Regular cardiac myocyte (primary cell): ENCODE measurements around the gene GHRL. TPM values are rescaled to one million over a fixed set of nuclear protein-coding genes. Genes with fewer than 3 reads are reported as not detected.

Experiments
- total RNA-seq: library from RNA; depleted of rRNA; stranded (reverse); fragments of >200 nt; gene quantifications from 2 replicates; pipeline ENCODE4 v1.2.3, GENCODE V29; 2014

GHRL gene
- not detected in 2 replicates for total RNA-seq

DNA sequence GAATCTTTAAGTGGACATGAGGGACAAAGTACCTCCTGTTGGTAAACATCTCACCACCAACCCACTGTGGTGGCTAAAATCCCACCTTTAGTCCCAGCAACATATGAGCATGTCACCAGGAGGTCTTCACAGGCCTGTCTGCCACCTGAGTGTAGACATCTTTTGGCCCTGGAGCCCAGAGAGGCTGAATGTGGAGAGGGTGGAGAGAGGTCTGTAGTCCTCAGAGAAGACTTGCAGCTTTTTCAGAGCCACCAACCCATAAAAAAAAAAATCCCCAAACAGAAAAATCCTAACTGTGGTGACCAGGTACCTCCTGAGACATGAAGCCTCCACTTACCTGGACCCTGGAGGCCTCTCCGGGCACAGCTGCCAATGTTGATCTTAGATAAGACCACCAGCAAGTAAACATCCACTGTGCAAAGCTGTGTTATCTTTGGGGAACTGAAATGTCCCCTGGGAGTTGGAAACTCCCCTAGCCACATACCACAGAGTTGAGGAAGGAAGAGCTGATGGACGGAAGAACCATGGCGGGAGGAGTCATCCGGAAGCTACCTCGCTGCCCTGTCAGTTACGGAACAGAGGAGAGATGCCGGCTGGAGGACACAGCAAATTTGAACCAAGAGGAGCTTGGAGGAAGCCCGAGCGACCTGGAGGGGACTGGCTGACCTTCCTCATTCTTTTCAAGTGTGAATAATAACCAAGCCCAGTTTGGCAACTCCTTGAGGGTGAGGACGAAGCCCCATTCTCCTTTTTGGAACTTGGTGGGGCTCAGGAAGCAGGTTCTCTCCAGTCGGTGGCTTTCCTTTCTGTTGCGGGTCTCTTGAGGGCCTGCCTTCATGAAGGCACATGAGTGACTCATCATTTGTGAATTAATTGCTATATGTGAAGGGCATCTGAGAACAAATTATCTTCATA, at the start of gene GHRL:
TSS of gene GHRL (minus strand) at position 443 of the 915 bp plus-strand sequence. CDS start 2,767 bp downstream, outside the sequence.

DNA sequence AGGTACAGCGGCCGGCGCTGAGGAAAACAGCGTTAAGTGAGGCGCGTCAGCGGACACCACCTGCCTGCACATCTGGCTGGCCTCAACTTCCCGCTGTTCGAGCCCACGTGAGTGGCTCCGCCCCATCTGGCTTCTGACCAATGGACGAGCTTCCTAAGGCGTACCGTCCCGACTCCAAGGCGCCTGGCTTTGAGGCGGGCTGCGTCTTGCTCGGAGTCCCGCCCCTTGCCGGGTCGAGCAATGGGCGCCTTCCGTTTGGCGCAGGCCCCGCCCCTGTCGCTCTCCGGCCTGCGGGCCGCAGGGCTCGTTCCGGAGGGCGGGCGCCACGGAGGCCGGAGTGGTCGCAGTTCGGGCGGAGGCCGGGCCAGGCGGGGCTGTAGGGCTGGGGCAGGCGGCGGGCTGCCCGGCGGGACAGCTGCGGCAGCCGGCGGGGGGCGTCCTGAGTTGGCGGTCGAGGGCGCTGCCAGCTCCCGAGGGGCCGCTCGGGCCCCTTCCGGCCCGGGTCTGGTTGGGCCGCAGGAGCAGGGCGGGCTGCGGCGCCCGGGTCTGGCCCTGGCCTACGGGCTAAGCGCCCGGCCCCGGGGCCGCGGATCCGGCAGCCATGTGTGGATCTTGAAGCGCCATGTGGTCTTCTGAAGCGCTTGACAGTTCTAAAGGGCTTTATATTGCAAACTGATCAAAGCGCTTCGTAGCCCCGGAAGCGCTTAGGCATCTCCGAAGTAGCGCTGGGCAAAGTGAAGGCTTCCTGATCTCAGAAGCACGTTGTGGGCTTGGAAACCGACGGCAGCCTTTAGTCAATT, 44.4 kb downstream of the GHRL start, which contains the start of gene TATDN2:
TSS of gene TATDN2 (plus strand) at position 276 of the 800 bp plus-strand sequence. CDS start 742 bp downstream, outside the sequence.

Other genes starting within 250 kb of the GHRL start
- gene FANCD2OS, start 184.7 kb downstream of the GHRL start, total RNA-seq, result not detected in 2 replicates
- gene BRK1, start 177.3 kb downstream of the GHRL start, total RNA-seq, result 126 and 153 TPM in 2 replicates
- 31.9 and 42.2 TPM in 2 replicates for gene VHL, start 151.2 kb downstream of the GHRL start, total RNA-seq
- gene IRAK2, start 128.0 kb downstream of the GHRL start, total RNA-seq, result 8.1 and 10.4 TPM in 2 replicates
- gene TATDN2, start 44.5 kb downstream of the GHRL start, total RNA-seq, result 9.0 and 19.0 TPM in 2 replicates
- gene SEC13, start 28.2 kb upstream of the GHRL start, total RNA-seq, result 257 and 467 TPM in 2 replicates
- not detected in 2 replicates for gene ATP2B2, start 212.6 kb upstream of the GHRL start, total RNA-seq